GM19397 (cell line): ENCODE data around the gene TES.
"Not testable (repeated sequence)": the region's sequence is repeated elsewhere in the genome, so short reads cannot be mapped to it uniquely, and the experiment has no call there.

Experiments used
- ATAC-seq: cut with Tn5 transposase; IDR thresholded peaks from one replicate; pipeline ENCODE4 v1.9.1; 2021; ENCODE audit warnings: mild to moderate bottlenecking, moderate library complexity; ENCODE audit not compliant: unreplicated experiment

Gene TES

GRCh38 chr7:116210345-116211005 lies at the start of gene TES:
Gene TES, plus strand, starts transcription at chr7:116210539. Its CDS starts 169 bp downstream, at chr7:116210708.
- peak; percentile 89 for ATAC-seq

- ATAC-seq: no peak
Measured at GRCh38 chr7:116161728-116162127, 48.6 kb upstream of the TES start.

- no peak for ATAC-seq
Measured at GRCh38 chr7:116162254-116162653, 48.1 kb upstream of the TES start.

GRCh38 chr7:116162992-116163391 lies 47.3 kb upstream of the TES start:
- ATAC-seq: no peak

- no peak for ATAC-seq
Measured at GRCh38 chr7:116164552-116165306, 45.6 kb upstream of the TES start.

- peak; percentile 64 for ATAC-seq
Measured at GRCh38 chr7:116165717-116166116, 44.6 kb upstream of the TES start.

- no peak for ATAC-seq
Measured at GRCh38 chr7:116166156-116166555, 44.2 kb upstream of the TES start.

GRCh38 chr7:116167177-116167576 lies 43.2 kb upstream of the TES start:
- no peak for ATAC-seq

- no peak for ATAC-seq
Measured at GRCh38 chr7:116169060-116169459, 41.3 kb upstream of the TES start.

GRCh38 chr7:116170180-116170579 lies 40.2 kb upstream of the TES start:
- ATAC-seq: no peak

- ATAC-seq: no peak
Measured at GRCh38 chr7:116171094-116171493, 39.2 kb upstream of the TES start.

GRCh38 chr7:116172353-116172752 lies 38.0 kb upstream of the TES start:
- no peak for ATAC-seq

- no peak for ATAC-seq
Measured at GRCh38 chr7:116173051-116174028, 37.0 kb upstream of the TES start.

GRCh38 chr7:116175095-116175494 lies 35.2 kb upstream of the TES start:
- ATAC-seq: not testable (repeated sequence)

GRCh38 chr7:116176226-116176625 lies 34.1 kb upstream of the TES start:
- no peak for ATAC-seq

GRCh38 chr7:116177009-116177408 lies 33.3 kb upstream of the TES start:
- no peak for ATAC-seq

- peak; percentile 64 for ATAC-seq
Measured at GRCh38 chr7:116180302-116180701, 30.0 kb upstream of the TES start.

GRCh38 chr7:116182023-116182422 lies 28.3 kb upstream of the TES start:
- ATAC-seq: no peak

- ATAC-seq: no peak
Measured at GRCh38 chr7:116185450-116185849, 24.9 kb upstream of the TES start.

GRCh38 chr7:116185956-116186355 lies 24.4 kb upstream of the TES start:
- ATAC-seq: no peak

GRCh38 chr7:116187400-116187799 lies 22.9 kb upstream of the TES start:
- ATAC-seq: no peak
